ENCODE results near the gene MAD1L1. TPM values are rescaled to one million over a fixed set of nuclear protein-coding genes. Genes with fewer than 3 reads are reported as not detected.

Gene MAD1L1
- total and polyA plus RNA-seq, 4 donors, result 43.0 to 54.9 (median 49.9) TPM

DNA sequence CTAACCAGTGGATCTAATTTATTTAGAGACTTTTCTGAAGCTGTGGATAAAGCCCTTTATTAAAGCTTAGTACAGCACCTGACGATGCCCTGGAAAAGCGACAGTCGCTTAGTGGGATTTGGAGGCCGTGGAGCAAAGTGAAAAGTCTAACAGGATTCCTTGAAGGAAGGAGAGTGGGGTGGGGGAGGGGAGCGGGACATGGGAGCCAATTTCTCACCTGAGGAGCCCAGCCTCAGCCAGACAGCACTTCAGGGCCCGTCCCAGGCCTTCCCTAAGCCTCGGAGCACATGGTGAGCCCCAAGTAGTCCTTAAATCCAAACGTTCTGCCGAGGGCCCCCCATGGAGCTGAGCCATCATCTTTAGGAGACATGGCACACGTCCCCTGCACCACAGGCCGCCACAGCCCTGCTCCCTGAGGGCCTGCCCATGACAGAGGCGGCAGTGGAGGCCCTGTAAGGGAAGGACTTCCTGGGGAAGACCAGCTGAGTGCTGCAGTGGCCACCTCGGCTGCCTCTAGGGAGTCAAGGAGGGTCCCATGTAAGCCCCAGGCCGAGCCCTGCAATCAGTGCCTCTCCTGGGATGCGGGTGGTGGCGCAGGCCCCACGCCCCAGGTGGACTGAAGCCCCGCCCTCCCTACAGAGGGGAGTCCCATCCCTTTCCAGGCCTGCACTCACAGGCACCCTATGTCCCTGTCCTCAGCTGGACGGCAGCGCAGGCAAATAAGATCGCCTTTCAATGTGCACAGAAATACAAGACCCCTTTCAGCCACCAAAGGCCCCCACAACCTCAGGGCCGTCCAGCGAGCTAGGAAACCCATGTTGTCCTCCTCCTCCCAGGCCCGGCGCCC lies 187.0 kb downstream of the MAD1L1 start:
- Histone ChIP-seq H3K9me3 (ENCODE audit: control insufficient read depth in 4 of 4, insufficient read depth in 3 of 4, low read length in 3 of 4) (peaks cover 0 to 2% (median under 1%) of the 10 kb centered on the region in 4 donors), H3K4me1 (ENCODE audit: control insufficient read depth in 5 of 5, insufficient read depth in 5 of 5, low read length in 5 of 5) (peaks cover 0 to 18% (median 2%) of the 10 kb centered on the region in 5 donors), H3K9ac (ENCODE audit: insufficient read depth in 1 of 2, low read length in 2 of 2) (no peak overlapping the region), H3K36me3 (ENCODE audit: control insufficient read depth in 4 of 4, insufficient read depth in 4 of 4, low read length in 4 of 4) (peaks cover 0 to 6% (median 0%) of the 10 kb centered on the region in 4 donors), H3K27me3 (ENCODE audit: control insufficient read depth in 3 of 3, insufficient read depth in 3 of 3, low read length in 2 of 3) (no peaks in the 10 kb centered on the region), H3K27ac (ENCODE audit: low read depth in 1 of 2, low read length in 1 of 2) (no peak overlapping the region), H3K4me3 (no peak overlapping the region)
- no peak for ATAC-seq (ENCODE audit: insufficient read depth, low FRiP score)
- 93 to 94% methylated on average over 25 of the region's 25 CpGs for WGBS, 2 donors
- no peak for TF ChIP-seq CTCF (IDR thresholded peaks at IDR 0.05; ENCODE audit: control extremely low read depth, extremely low read depth)
- no peak for DNase-seq

DNA sequence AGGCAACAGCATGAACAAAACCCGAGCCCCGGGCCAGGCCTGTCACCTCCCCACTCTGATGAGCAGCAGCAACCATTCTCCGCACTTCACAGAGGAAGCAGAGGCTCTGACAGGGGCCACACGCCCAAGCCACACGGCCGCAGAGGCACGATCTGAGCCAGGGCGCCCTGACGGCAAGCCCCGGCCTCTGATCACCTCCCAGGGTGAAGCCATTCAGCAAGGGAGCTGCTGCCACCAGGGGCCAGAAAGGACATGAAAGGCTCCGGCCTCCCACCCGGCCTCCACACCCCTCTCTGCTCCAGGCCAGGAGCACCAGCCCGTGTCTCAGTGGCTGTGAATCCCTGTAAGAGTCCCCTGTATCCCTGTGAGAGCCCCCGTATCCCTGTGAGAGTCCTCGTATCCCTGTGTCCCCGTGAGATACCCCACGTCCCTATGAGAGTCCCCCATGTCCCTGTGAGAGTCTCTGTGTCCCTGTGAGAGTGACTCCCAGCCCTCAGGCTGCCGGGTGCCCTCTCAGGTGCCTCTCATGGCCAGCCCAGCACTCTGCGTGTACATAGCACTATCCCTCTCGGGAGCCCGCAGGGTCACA lies 187.8 kb downstream of the MAD1L1 start:
- no peak overlapping the region for H3K27ac ChIP-seq (ENCODE audit: low read depth in 1 of 2, low read length in 1 of 2)
- no peak for TF ChIP-seq CTCF (IDR thresholded peaks at IDR 0.05; ENCODE audit: control extremely low read depth, extremely low read depth)
- H3K27me3 ChIP-seq (ENCODE audit: control insufficient read depth in 3 of 3, insufficient read depth in 3 of 3, low read length in 2 of 3), result no peaks in the 10 kb centered on the region
- H3K9me3 ChIP-seq (ENCODE audit: control insufficient read depth in 4 of 4, insufficient read depth in 3 of 4, low read length in 3 of 4), result peaks cover 0 to 2% (median under 1%) of the 10 kb centered on the region in 4 donors
- no peak for ATAC-seq (ENCODE audit: insufficient read depth, low FRiP score)
- no peak overlapping the region for H3K9ac ChIP-seq (ENCODE audit: insufficient read depth in 1 of 2, low read length in 2 of 2)
- no peak for DNase-seq
- peaks cover 0 to 18% (median 2%) of the 10 kb centered on the region in 5 donors for H3K4me1 ChIP-seq (ENCODE audit: control insufficient read depth in 5 of 5, insufficient read depth in 5 of 5, low read length in 5 of 5)
- peaks cover 0 to 6% (median 0%) of the 10 kb centered on the region in 4 donors for H3K36me3 ChIP-seq (ENCODE audit: control insufficient read depth in 4 of 4, insufficient read depth in 4 of 4, low read length in 4 of 4)
- H3K4me3 ChIP-seq, result no peak overlapping the region
- 97 to 98% methylated on average over 21 of the region's 21 CpGs for WGBS, 2 donors

DNA sequence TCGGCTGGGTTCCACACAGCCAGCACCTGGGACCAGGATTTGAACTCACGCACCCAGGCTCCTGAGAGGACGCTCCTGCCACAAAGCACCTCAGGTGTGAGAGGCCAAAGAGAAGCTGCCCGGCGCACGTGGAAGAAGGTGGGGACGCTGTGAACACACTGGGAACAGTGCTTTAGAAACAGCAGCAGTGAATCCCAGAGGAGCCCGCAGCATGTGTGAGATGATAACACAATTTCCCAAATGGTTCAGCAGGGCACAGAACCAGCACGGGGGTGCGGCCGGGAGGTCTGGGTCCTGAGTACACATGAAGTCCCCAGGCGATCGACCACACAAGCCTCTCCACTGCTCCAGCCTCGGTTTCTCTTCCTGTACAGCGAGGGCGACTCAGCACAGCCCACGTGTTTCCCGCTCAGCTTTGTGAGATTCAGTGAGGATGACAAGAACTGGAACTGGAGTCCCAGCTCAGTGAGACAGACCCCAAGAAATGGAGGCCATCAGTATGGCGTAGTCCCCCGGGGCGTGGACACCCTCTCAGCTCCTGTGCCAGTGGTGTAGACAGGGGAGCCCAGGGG lies 188.3 kb downstream of the MAD1L1 start:
- 97% methylated on average over 21 of the region's 21 CpGs for WGBS, 2 donors

More for the DNA sequence above, 188.3 kb downstream of the MAD1L1 start:
- Histone ChIP-seq H3K4me1 (ENCODE audit: control insufficient read depth in 5 of 5, insufficient read depth in 5 of 5, low read length in 5 of 5) (peaks cover 0 to 16% (median 2%) of the 10 kb centered on the region in 5 donors), H3K27me3 (ENCODE audit: control insufficient read depth in 3 of 3, insufficient read depth in 3 of 3, low read length in 2 of 3) (no peaks in the 10 kb centered on the region), H3K9ac (ENCODE audit: insufficient read depth in 1 of 2, low read length in 2 of 2) (no peak overlapping the region), H3K4me3 (no peak overlapping the region), H3K9me3 (ENCODE audit: control insufficient read depth in 4 of 4, insufficient read depth in 3 of 4, low read length in 3 of 4) (peaks cover 0 to 2% (median under 1%) of the 10 kb centered on the region in 4 donors), H3K36me3 (ENCODE audit: control insufficient read depth in 4 of 4, insufficient read depth in 4 of 4, low read length in 4 of 4) (peaks cover 0 to 6% (median 0%) of the 10 kb centered on the region in 4 donors), H3K27ac (ENCODE audit: low read depth in 1 of 2, low read length in 1 of 2) (no peak overlapping the region)
- no peak for ATAC-seq (ENCODE audit: insufficient read depth, low FRiP score)
- no peak for TF ChIP-seq CTCF (IDR thresholded peaks at IDR 0.05; ENCODE audit: control extremely low read depth, extremely low read depth)
- no peak for DNase-seq
